Vagina (tissue), 2 donors: ENCODE data around the gene BTNL9. TPM values are rescaled to one million over a fixed set of nuclear protein-coding genes. Genes with fewer than 3 reads are reported as not detected.

Experiments
- DNase-seq, 2 donors: peaks; one replicate each; pipeline ENCODE4 v3.0.0-alpha.2; 2017; ENCODE audit errors: extremely low spot score in 2 of 2
- H3K27ac ChIP-seq: fragments of 200-600 bp; sonication (generic); one replicate; pipeline ENCODE4 v1.5.1; 2019
- H3K27me3 ChIP-seq: fragments of 200-600 bp; sonication (generic); one replicate; pipeline ENCODE4 v1.5.1; 2019
- H3K36me3 ChIP-seq, 2 donors: fragments of 200-600 bp; sonication (generic); one replicate each; pipeline ENCODE4 v1.5.1; 2017 to 2019
- H3K4me1 ChIP-seq: fragments of 200-600 bp; sonication (generic); one replicate; pipeline ENCODE4 v1.5.1; 2019
- H3K4me3 ChIP-seq, 2 donors: fragments of 200-600 bp; sonication (generic); 1 replicate in 1 of 2; 2 replicates in 1 of 2; pipeline ENCODE4 v1.5.1; 2016 to 2019
- H3K9me3 ChIP-seq: fragments of 200-600 bp; sonication (generic); one replicate; pipeline ENCODE4 v1.5.1; 2019
- CTCF ChIP-seq, 3 experiments: fragments of 450-650 bp in 2 of 3; fragments of 200-600 bp in 1 of 3; sonication (generic) in 1 of 3; IDR thresholded peaks; one replicate each; pipeline ENCODE4 v1.5.1; 2017 to 2019; ENCODE audit warnings: antibody characterized with exemption in 3 of 3, mild to moderate bottlenecking in 2 of 3, moderate library complexity in 2 of 3
- POLR2A ChIP-seq, 2 donors: fragments of 450-650 bp; IDR thresholded peaks; one replicate each; pipeline ENCODE4 v1.6.1; 2017; ENCODE audit warnings: antibody characterized with exemption in 2 of 2, mild to moderate bottlenecking in 2 of 2, moderate library complexity in 2 of 2
- POLR2AphosphoS5 ChIP-seq, 2 donors: sonication (generic); formaldehyde crosslinking; IDR thresholded peaks; one replicate each; pipeline ENCODE4 v1.9.0; 2017; ENCODE audit warnings: antibody characterized with exemption in 2 of 2, mild to moderate bottlenecking in 2 of 2, low read depth in 1 of 2; ENCODE audit not compliant: insufficient read depth in 1 of 2
- intact Hi-C: fragments of 100-400 bp; cut with DNase I; formaldehyde crosslinking; loops from one replicate; pipeline ENCODE4 v1.15.1; 2023
- total RNA-seq: library from RNA; depleted of rRNA; stranded (reverse); fragments of >200 nt; gene quantifications from one replicate; pipeline ENCODE4 v1.2.3, GENCODE V29; 2016

BTNL9 gene
- total RNA-seq, 1 donor from 2014 or later = 34.1 TPM

DNA sequence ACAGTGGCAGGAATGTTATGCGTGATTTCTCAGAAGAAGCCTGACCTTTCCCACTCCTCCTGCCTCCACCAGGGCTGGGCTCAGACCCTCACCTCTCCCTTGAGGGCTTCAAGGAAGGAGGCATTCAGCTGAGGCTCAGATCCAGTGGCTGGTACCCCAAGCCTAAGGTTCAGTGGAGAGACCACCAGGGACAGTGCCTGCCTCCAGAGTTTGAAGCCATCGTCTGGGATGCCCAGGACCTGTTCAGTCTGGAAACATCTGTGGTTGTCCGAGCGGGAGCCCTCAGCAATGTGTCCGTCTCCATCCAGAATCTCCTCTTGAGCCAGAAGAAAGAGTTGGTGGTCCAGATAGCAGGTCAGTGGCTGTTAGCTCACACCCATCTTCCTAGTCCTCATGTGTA, 9.9 kb downstream of the BTNL9 start:
- Histone ChIP-seq H3K9me3 (no peaks in the 10 kb centered on the region), H3K27ac (no peak overlapping the region), H3K4me1 (peaks cover 18% of the 10 kb centered on the region), H3K36me3 (no peaks in the 10 kb centered on the region), H3K27me3 (peaks cover 9% of the 10 kb centered on the region), H3K4me3 (no peak overlapping the region)
- peak in 1 of 2 donors; percentile 47 for DNase-seq
- TF ChIP-seq POLR2A (IDR thresholded peaks at IDR 0.05) (no peak), POLR2AphosphoS5 (IDR thresholded peaks at IDR 0.05; ENCODE audit: insufficient read depth in 1 of 2, low read depth in 1 of 2) (no peak), CTCF (IDR thresholded peaks at IDR 0.05) (no peak)
- intact Hi-C loops = no loop called here

DNA sequence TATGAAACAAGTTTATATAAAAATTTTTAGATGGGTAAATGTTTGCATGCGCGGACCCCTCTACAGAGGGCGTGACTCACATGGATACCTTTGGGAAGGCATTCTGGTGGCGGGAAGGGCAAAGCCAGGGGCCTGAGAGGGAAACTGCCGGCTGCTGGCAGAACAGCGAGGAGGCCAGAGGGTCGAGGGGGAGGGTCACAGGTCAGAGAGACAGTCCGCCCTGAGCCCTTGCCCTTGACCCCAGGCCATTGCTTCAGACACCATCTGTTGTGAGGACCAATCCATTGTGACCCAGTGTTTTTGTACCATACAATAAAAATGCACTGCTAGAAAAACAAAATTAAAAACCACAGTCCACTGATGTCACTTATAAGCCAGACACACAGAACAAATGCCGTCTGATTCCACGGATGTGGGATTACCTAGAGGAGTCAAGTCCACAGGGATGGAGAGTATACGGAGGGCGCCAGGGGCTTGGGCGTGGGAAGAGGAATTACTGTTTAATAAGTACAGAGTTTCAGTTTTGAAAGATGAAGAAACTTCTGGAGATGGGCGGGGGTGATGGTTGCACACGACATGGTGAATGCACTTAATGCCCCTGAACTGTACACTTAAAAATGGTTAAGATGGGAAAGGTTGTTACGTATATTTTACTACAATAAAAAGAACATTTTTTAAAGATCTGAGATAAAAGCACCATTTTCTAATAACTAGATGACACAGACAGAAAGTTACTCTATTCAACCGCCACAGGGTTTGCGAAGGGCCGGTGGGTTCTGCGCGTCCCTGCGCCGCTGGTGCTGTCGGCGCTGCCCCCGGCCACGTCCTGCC, 12.0 kb downstream of the BTNL9 start:
- no peaks in the 10 kb centered on the region for H3K36me3 ChIP-seq
- peaks cover 9% of the 10 kb centered on the region for H3K27me3 ChIP-seq
- H3K4me3 ChIP-seq = peak overlapping the region; percentile 49 to 58
- peak in 1 of 3 experiments; percentile 3 for TF ChIP-seq CTCF (IDR thresholded peaks at IDR 0.05)
- TF ChIP-seq POLR2AphosphoS5 (IDR thresholded peaks at IDR 0.05; ENCODE audit: insufficient read depth in 1 of 2, low read depth in 1 of 2) = no peak
- no peak for TF ChIP-seq POLR2A (IDR thresholded peaks at IDR 0.05)
- DNase-seq = no peak
- peaks cover 18% of the 10 kb centered on the region for H3K4me1 ChIP-seq
- H3K9me3 ChIP-seq = no peaks in the 10 kb centered on the region
- H3K27ac ChIP-seq = no peak overlapping the region
- intact Hi-C loops = no loop called here

DNA sequence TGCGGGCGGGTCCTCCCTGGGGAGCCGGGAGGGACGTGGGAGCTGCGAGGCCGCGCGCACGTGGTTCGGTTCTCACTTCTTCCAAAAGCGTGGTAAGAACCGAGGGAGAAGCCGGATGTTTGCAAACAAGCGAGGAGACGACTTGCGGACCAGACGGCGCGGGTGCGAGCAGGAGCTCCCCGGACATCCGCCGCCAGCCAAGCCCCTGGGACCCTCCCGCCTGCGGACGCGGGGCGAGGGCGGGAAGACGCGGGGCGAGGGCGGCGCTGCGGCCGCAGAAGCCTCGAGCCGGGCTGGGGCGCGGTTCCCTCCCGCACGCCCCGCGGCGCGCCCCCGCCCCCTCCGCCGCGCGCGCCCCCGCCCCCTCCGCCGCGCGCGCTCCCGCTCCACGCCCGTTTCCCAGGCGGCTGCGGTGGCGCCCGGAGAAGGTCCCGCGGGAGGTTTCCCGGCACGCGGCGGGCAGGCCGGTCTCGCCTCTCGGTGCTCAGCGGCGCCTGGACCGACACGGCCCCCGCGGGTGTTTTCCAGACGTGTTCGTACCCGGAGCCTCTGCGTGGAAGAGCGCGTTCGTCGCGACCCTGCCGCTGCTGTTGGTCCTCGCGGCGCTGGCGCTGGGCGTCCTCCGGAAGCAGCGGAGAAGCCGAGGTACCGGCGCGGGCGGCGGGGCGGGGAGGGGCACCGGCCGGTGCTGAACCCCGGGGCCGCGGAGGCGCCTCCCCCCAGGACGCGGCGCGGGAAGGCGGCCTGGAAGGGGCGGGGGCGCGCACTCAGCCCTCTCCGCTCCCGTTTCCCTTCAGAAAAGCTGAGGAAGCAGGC, 12.8 kb downstream of the BTNL9 start:
- H3K36me3 ChIP-seq = no peaks in the 10 kb centered on the region
- H3K4me3 ChIP-seq = peak overlapping the region; percentile 49 to 58
- no peaks in the 10 kb centered on the region for H3K9me3 ChIP-seq
- intact Hi-C loops = no loop called here
- H3K27me3 ChIP-seq = peaks cover 10% of the 10 kb centered on the region
- TF ChIP-seq CTCF (IDR thresholded peaks at IDR 0.05) (no peak), POLR2AphosphoS5 (IDR thresholded peaks at IDR 0.05; ENCODE audit: insufficient read depth in 1 of 2, low read depth in 1 of 2) (no peak), POLR2A (IDR thresholded peaks at IDR 0.05) (no peak)
- H3K4me1 ChIP-seq = peaks cover 18% of the 10 kb centered on the region
- DNase-seq = peak in 1 of 2 donors; percentile 10
- no peak overlapping the region for H3K27ac ChIP-seq

GRCh38 chr5:181053488-181054121, 13.5 kb downstream of the BTNL9 start:
- Histone ChIP-seq H3K36me3 (no peaks in the 10 kb centered on the region), H3K27ac (no peak overlapping the region), H3K9me3 (no peaks in the 10 kb centered on the region), H3K4me3 (peak overlapping the region; percentile 49 to 58), H3K27me3 (peaks cover 11% of the 10 kb centered on the region), H3K4me1 (peaks cover 18% of the 10 kb centered on the region)
- TF ChIP-seq POLR2A (IDR thresholded peaks at IDR 0.05) (no peak), CTCF (IDR thresholded peaks at IDR 0.05) (no peak)
- DNase-seq = peak in 1 of 2 donors; percentile 27
- intact Hi-C loops = no loop called here
